ENCODE measurements around the gene IFNE. TPM values are rescaled to one million over a fixed set of nuclear protein-coding genes. Genes with fewer than 3 reads are reported as not detected.

IFNE gene
- polyA plus RNA-seq, 1 of the 3 experiments (the other 2 are of a cell fraction): 0.05 TPM

GRCh38 chr9:21443849-21444625, 38.1 kb downstream of the IFNE start:
- H3F3A ChIP-seq (replicated peaks; ENCODE audit: insufficient read depth): no peaks in the 10 kb centered on the region
- H2AFZ ChIP-seq (ENCODE audit: low read depth): no peak overlapping the region
- DNase-seq: no peak
- no peaks in the 10 kb centered on the region for H3K9me2 ChIP-seq
- TF ChIP-seq RAD21 (IDR thresholded peaks at IDR 0.05; ENCODE audit: low read length) (no peak), EZH2phosphoT487 (IDR thresholded peaks at IDR 0.05; ENCODE audit: borderline replicate concordance, low read depth) (no peak), TAF1 (IDR thresholded peaks at IDR 0.05; ENCODE audit: borderline replicate concordance, low read depth, low read length) (no peak), RCOR1 (IDR thresholded peaks at IDR 0.05; ENCODE audit: low read length) (no peak), EP300 (IDR thresholded peaks at IDR 0.05; ENCODE audit: borderline replicate concordance in 1 of 2, low read depth in 1 of 2, low read length in 1 of 2) (no peak), CHD2 (IDR thresholded peaks at IDR 0.05; ENCODE audit: low read length, partially characterized antibody) (no peak), MEF2A (IDR thresholded peaks at IDR 0.05; ENCODE audit: borderline replicate concordance, low read depth) (no peak), TCF12 (IDR thresholded peaks at IDR 0.05) (no peak), FOXJ3 (CRISPR knock-in tag; IDR thresholded peaks at IDR 0.05) (no peak), MXI1 (IDR thresholded peaks at IDR 0.05; ENCODE audit: low read depth, low read length) (no peak), USF2 (IDR thresholded peaks at IDR 0.05; ENCODE audit: borderline replicate concordance, low read depth, low read length) (no peak), RXRA (IDR thresholded peaks at IDR 0.05; ENCODE audit: borderline replicate concordance, low read depth) (no peak), GABPA (IDR thresholded peaks at IDR 0.05; ENCODE audit: low read depth) (no peak), SMC3 (IDR thresholded peaks at IDR 0.05; ENCODE audit: low read depth, low read length) (no peak), TEAD4 (IDR thresholded peaks at IDR 0.05; ENCODE audit: borderline replicate concordance, insufficient read depth) (no peak)
- TF ChIP-seq, protein P1, sequence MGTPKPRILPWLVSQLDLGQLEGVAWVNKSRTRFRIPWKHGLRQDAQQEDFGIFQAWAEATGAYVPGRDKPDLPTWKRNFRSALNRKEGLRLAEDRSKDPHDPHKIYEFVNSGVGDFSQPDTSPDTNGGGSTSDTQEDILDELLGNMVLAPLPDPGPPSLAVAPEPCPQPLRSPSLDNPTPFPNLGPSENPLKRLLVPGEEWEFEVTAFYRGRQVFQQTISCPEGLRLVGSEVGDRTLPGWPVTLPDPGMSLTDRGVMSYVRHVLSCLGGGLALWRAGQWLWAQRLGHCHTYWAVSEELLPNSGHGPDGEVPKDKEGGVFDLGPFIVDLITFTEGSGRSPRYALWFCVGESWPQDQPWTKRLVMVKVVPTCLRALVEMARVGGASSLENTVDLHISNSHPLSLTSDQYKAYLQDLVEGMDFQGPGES (IDR thresholded peaks at IDR 0.05; ENCODE audit: low read depth, low read length): no peak
- TF ChIP-seq, protein P2, sequence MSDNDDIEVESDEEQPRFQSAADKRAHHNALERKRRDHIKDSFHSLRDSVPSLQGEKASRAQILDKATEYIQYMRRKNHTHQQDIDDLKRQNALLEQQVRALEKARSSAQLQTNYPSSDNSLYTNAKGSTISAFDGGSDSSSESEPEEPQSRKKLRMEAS (IDR thresholded peaks at IDR 0.05; ENCODE audit: low read depth): no peak
- TF ChIP-seq, protein P3, sequence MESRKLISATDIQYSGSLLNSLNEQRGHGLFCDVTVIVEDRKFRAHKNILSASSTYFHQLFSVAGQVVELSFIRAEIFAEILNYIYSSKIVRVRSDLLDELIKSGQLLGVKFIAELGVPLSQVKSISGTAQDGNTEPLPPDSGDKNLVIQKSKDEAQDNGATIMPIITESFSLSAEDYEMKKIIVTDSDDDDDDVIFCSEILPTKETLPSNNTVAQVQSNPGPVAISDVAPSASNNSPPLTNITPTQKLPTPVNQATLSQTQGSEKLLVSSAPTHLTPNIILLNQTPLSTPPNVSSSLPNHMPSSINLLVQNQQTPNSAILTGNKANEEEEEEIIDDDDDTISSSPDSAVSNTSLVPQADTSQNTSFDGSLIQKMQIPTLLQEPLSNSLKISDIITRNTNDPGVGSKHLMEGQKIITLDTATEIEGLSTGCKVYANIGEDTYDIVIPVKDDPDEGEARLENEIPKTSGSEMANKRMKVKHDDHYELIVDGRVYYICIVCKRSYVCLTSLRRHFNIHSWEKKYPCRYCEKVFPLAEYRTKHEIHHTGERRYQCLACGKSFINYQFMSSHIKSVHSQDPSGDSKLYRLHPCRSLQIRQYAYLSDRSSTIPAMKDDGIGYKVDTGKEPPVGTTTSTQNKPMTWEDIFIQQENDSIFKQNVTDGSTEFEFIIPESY (IDR thresholded peaks at IDR 0.05; ENCODE audit: borderline replicate concordance, low read depth): no peak
- TF ChIP-seq, protein P4, sequence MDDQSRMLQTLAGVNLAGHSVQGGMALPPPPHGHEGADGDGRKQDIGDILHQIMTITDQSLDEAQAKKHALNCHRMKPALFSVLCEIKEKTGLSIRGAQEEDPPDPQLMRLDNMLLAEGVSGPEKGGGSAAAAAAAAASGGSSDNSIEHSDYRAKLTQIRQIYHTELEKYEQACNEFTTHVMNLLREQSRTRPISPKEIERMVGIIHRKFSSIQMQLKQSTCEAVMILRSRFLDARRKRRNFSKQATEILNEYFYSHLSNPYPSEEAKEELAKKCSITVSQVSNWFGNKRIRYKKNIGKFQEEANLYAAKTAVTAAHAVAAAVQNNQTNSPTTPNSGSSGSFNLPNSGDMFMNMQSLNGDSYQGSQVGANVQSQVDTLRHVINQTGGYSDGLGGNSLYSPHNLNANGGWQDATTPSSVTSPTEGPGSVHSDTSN (IDR thresholded peaks at IDR 0.05): no peak
- H3K9ac ChIP-seq: no peak overlapping the region
- no peaks in the 10 kb centered on the region for H3K36me3 ChIP-seq (replicated peaks in 1 of 2; ENCODE audit: control insufficient read depth in 1 of 2, insufficient read depth in 2 of 2, low read length in 1 of 2)
- 28% methylated on average over 4 of the region's 4 CpGs for WGBS (ENCODE audit: low lambda C conversion rate)
- no peak overlapping the region for H3K27ac ChIP-seq (ENCODE audit: low read depth in 2 of 2, low read length in 1 of 2)
- no peaks in the 10 kb centered on the region for H3K4me1 ChIP-seq (ENCODE audit: control insufficient read depth in 1 of 2, insufficient read depth in 2 of 2, low read depth in 1 of 2, low read length in 1 of 2)
- ChIA-PET POLR2A (no interaction called here), CTCF (interaction anchor here (1.1 to 2.2 kb wide), 2 partner anchors 10 to 22 kb away, joined by 3 to 11 read pairs; no protein-coding TSS in a partner anchor)
- H4K20me1 ChIP-seq (ENCODE audit: insufficient read depth): no peaks in the 10 kb centered on the region
- H3K4me2 ChIP-seq: no peak overlapping the region
- no peaks in the 10 kb centered on the region for H3K79me2 ChIP-seq (ENCODE audit: insufficient read depth)
- H3K9me3 ChIP-seq: no peaks in the 10 kb centered on the region
- H3K4me3 ChIP-seq (ENCODE audit: low read depth in 2 of 2, low read length in 1 of 2): no peak overlapping the region
- H3K27me3 ChIP-seq (ENCODE audit: insufficient read depth): peaks cover 12% of the 10 kb centered on the region; the same call in 1 of the 2 replicates

Data from SK-N-SH (cell line).